Astrocyte (in vitro differentiated cells and primary cell): ENCODE data around the gene BUB3. TPM values are rescaled to one million over a fixed set of nuclear protein-coding genes. Genes with fewer than 3 reads are reported as not detected.

Experiments
- DNase-seq: peaks from one replicate; pipeline ENCODE4 v3.0.0-alpha.2; 2010; ENCODE audit warnings: low read depth
- FAIRE-seq: peaks from 2 replicates; lab custom pipeline; 2011; peaks lifted over from hg19 to GRCh38; lab: Jason Lieb, UNC
- H2AFZ ChIP-seq: 2 replicates; pipeline ENCODE4 v1.6.0; 2012; ENCODE audit warnings: low read depth, low read length, inconsistent platforms
- H3K27ac ChIP-seq: 2 replicates; pipeline ENCODE4 v1.5.1; 2011; ENCODE audit warnings: low read depth, low read length, inconsistent platforms
- H3K27me3 ChIP-seq: 2 replicates; pipeline ENCODE4 v1.6.0; 2011; ENCODE audit warnings: low read length, inconsistent platforms; ENCODE audit not compliant: insufficient read depth
- H3K36me3 ChIP-seq: 2 replicates; pipeline ENCODE4 v1.5.1; 2011; ENCODE audit warnings: low read length, inconsistent platforms; ENCODE audit not compliant: insufficient read depth
- H3K4me1 ChIP-seq: 2 replicates; pipeline ENCODE4 v1.5.1; 2011; ENCODE audit warnings: low read length, inconsistent platforms; ENCODE audit not compliant: insufficient read depth
- H3K4me2 ChIP-seq: 2 replicates; pipeline ENCODE4 v1.6.0; 2012; ENCODE audit warnings: low read length, inconsistent platforms
- H3K4me3 ChIP-seq: 2 replicates; pipeline ENCODE4 v1.5.1; 2011; ENCODE audit warnings: low read depth, mild to moderate bottlenecking, low read length, inconsistent platforms; ENCODE audit not compliant: insufficient read depth
- H3K79me2 ChIP-seq: 2 replicates; pipeline ENCODE4 v1.6.0; 2012; ENCODE audit warnings: mild to moderate bottlenecking, low read length, inconsistent platforms; ENCODE audit not compliant: insufficient read depth
- H3K9ac ChIP-seq: 2 replicates; pipeline ENCODE4 v1.6.0; 2012; ENCODE audit warnings: mild to moderate bottlenecking, low read length, inconsistent platforms
- H3K9me3 ChIP-seq: 2 replicates; pipeline ENCODE4 v1.5.1; 2012; ENCODE audit warnings: low read depth, mild to moderate bottlenecking, low read length, inconsistent platforms; ENCODE audit not compliant: insufficient read depth
- H4K20me1 ChIP-seq: 2 replicates; pipeline ENCODE4 v1.6.0; 2012; ENCODE audit warnings: low read length, inconsistent platforms; ENCODE audit not compliant: insufficient read depth
- H3K27ac Mint-ChIP-seq: one replicate; pipeline ENCODE4 v1.8.0; 2021; ENCODE audit warnings: mild to moderate bottlenecking, mixed read lengths; ENCODE audit not compliant: unreplicated experiment
- H3K27me3 Mint-ChIP-seq: one replicate; pipeline ENCODE4 v1.8.0; 2021; ENCODE audit warnings: low read depth, mixed read lengths; ENCODE audit not compliant: unreplicated experiment
- H3K36me3 Mint-ChIP-seq: one replicate; pipeline ENCODE4 v1.8.0; 2021; ENCODE audit warnings: low read depth, mixed read lengths; ENCODE audit not compliant: unreplicated experiment
- H3K4me1 Mint-ChIP-seq: one replicate; pipeline ENCODE4 v1.8.0; 2021; ENCODE audit warnings: low read depth, mixed read lengths; ENCODE audit not compliant: unreplicated experiment
- H3K4me3 Mint-ChIP-seq: one replicate; pipeline ENCODE4 v1.8.0; 2021; ENCODE audit warnings: mild to moderate bottlenecking, moderate library complexity, mixed read lengths; ENCODE audit not compliant: unreplicated experiment
- H3K9me3 Mint-ChIP-seq: one replicate; pipeline ENCODE4 v1.8.0; 2021; ENCODE audit warnings: mild to moderate bottlenecking, mixed read lengths; ENCODE audit not compliant: unreplicated experiment
- EZH2 ChIP-seq: IDR thresholded peaks from 2 replicates; pipeline ENCODE4 v1.6.1; 2012; ENCODE audit warnings: mild to moderate bottlenecking, low read length, inconsistent platforms; ENCODE audit not compliant: insufficient read depth
- total RNA-seq: library from RNA; stranded (reverse); gene quantifications from 2 replicates; pipeline ENCODE4 v1.2.1, GENCODE V29; 2021
- TF ChIP-seq, protein P1 (sequence below): IDR thresholded peaks from 2 replicates; pipeline ENCODE4 v1.5.1; 2011; ENCODE audit warnings: low read depth, mild to moderate bottlenecking, inconsistent platforms, low read length, moderate library complexity; ENCODE audit not compliant: insufficient read depth

BUB3 gene
- total RNA-seq, 1 donor from 2014 or later, result 81.7 TPM

DNA sequence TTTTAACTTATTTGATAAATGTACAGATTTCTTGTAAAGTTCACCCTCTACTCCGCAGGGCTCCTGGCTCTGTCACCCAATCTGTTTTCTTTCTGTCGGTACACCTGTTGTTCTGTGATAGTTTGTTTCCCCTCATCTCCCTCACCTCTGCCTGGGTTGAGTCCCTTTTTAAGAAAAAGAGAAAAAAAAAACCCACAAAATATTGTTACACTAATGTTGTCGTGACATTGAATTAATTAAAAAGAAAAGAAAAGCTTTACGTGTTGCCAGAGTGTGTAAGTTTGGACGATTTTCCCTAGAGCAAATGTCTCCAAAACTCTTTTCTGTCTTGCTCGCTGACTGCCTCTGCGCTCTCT lies 15.1 kb upstream of the BUB3 start:
- Mint-ChIP-seq H3K9me3 (peaks cover 19% of the 10 kb centered on the region), H3K36me3 (peaks cover 5% of the 10 kb centered on the region), H3K27me3 (peaks cover 73% of the 10 kb centered on the region), H3K4me3 (no peak overlapping the region), H3K27ac (peak overlapping the region; percentile 47), H3K4me1 (peaks cover 3% of the 10 kb centered on the region)
- Histone ChIP-seq H3K4me2 (no peak overlapping the region), H4K20me1 (peaks cover 27% of the 10 kb centered on the region), H3K9ac (no peak overlapping the region), H3K27ac (no peak overlapping the region), H3K9me3 (peaks cover 4% of the 10 kb centered on the region), H3K79me2 (no peaks in the 10 kb centered on the region), H2AFZ (no peak overlapping the region), H3K4me3 (no peak overlapping the region), H3K36me3 (no peaks in the 10 kb centered on the region), H3K27me3 (peaks cover 92% of the 10 kb centered on the region), H3K4me1 (no peaks in the 10 kb centered on the region)
- no peak for DNase-seq
- FAIRE-seq, result no peak
- TF ChIP-seq, protein P1, sequence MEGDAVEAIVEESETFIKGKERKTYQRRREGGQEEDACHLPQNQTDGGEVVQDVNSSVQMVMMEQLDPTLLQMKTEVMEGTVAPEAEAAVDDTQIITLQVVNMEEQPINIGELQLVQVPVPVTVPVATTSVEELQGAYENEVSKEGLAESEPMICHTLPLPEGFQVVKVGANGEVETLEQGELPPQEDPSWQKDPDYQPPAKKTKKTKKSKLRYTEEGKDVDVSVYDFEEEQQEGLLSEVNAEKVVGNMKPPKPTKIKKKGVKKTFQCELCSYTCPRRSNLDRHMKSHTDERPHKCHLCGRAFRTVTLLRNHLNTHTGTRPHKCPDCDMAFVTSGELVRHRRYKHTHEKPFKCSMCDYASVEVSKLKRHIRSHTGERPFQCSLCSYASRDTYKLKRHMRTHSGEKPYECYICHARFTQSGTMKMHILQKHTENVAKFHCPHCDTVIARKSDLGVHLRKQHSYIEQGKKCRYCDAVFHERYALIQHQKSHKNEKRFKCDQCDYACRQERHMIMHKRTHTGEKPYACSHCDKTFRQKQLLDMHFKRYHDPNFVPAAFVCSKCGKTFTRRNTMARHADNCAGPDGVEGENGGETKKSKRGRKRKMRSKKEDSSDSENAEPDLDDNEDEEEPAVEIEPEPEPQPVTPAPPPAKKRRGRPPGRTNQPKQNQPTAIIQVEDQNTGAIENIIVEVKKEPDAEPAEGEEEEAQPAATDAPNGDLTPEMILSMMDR, result no peak
- TF ChIP-seq EZH2, result no peak

DNA sequence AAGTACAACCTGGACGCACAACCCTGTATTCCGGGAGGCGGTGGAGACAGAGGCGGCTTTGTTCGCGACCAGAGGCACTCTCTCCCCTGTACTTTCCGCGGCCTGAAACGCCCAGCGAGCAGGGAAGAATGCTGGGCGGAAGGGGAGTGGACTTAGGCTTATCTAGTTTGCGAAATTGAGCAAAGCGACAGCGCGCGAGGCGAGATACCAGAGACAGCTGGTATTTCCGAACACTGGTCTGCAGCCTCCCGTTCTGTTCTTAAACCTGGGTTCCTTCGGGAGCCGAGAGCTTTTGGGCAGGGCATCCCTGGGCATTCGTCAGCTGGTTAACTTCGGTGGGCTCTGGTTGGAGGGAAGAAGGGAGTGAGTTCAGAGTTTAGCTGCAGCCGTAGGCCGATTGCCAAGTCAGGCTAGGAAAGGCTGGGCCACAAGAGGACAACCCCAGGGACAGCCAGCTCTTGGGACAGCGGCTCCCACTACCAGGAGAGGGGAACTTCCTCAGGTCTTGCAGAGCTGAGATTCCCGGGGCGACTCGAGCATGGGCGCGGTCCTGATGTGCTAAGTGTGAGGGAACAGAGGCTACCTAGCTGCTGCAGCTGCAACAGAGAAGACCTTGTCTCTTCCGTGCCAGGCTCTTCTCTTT lies 14.6 kb upstream of the BUB3 start:
- Histone ChIP-seq H3K27me3 (peaks cover 92% of the 10 kb centered on the region), H3K4me3 (no peak overlapping the region), H4K20me1 (peaks cover 29% of the 10 kb centered on the region), H3K9ac (no peak overlapping the region), H3K36me3 (no peaks in the 10 kb centered on the region), H3K9me3 (peaks cover 4% of the 10 kb centered on the region), H3K4me1 (no peaks in the 10 kb centered on the region), H3K4me2 (no peak overlapping the region), H3K27ac (no peak overlapping the region), H2AFZ (no peak overlapping the region), H3K79me2 (no peaks in the 10 kb centered on the region)
- TF ChIP-seq EZH2, result peak; percentile 81
- TF ChIP-seq, protein P1, result no peak
- no peak for DNase-seq
- Mint-ChIP-seq H3K9me3 (peaks cover 18% of the 10 kb centered on the region), H3K4me1 (peaks cover 3% of the 10 kb centered on the region), H3K36me3 (peaks cover 2% of the 10 kb centered on the region), H3K4me3 (no peak overlapping the region), H3K27ac (peak overlapping the region; percentile 80), H3K27me3 (peaks cover 73% of the 10 kb centered on the region)
- FAIRE-seq, result no peak
